ENCODE measurements around the gene KLHL24.

Gene KLHL24

GRCh38 chr3:183697610-183698317 lies 62.3 kb downstream of the KLHL24 start, which contains the start of gene YEATS2:
TSS of gene YEATS2 (plus strand) at chr3:183697797. CDS start at chr3:183715163, 17,366 bp downstream.
- peak; percentile 55 for DNase-seq (ENCODE audit: low read depth)

- peak; percentile 51 for DNase-seq (ENCODE audit: low read depth)
These were observed 62.9 kb downstream of the KLHL24 start for GRCh38 chr3:183698318-183698751.

GRCh38 chr3:183698756-183699155 lies 63.3 kb downstream of the KLHL24 start:
- DNase-seq (ENCODE audit: low read depth), result peak; percentile 58

- no peak for DNase-seq (ENCODE audit: low read depth)
These were observed 64.0 kb downstream of the KLHL24 start for GRCh38 chr3:183699238-183699947.

GRCh38 chr3:183701744-183702143 lies 66.3 kb downstream of the KLHL24 start:
- DNase-seq (ENCODE audit: low read depth), result no peak

- peak; percentile 25 for DNase-seq (ENCODE audit: low read depth)
These were observed 68.5 kb downstream of the KLHL24 start for GRCh38 chr3:183703892-183704291.

GRCh38 chr3:183710231-183710630 lies 74.8 kb downstream of the KLHL24 start:
- no peak for DNase-seq (ENCODE audit: low read depth)

GRCh38 chr3:183711516-183711915 lies 76.1 kb downstream of the KLHL24 start:
- peak; percentile 39 for DNase-seq (ENCODE audit: low read depth)

- DNase-seq (ENCODE audit: low read depth), result no peak
These were observed 79.2 kb downstream of the KLHL24 start for GRCh38 chr3:183714622-183715021.

GRCh38 chr3:183718012-183718411 lies 82.6 kb downstream of the KLHL24 start:
- DNase-seq (ENCODE audit: low read depth), result no peak

GRCh38 chr3:183725387-183725786 lies 90.0 kb downstream of the KLHL24 start:
- no peak for DNase-seq (ENCODE audit: low read depth)

GRCh38 chr3:183728204-183728603 lies 92.8 kb downstream of the KLHL24 start:
- no peak for DNase-seq (ENCODE audit: low read depth)

- DNase-seq (ENCODE audit: low read depth), result no peak
These were observed 94.9 kb downstream of the KLHL24 start for GRCh38 chr3:183730361-183730760.

GRCh38 chr3:183731611-183732010 lies 96.2 kb downstream of the KLHL24 start:
- DNase-seq (ENCODE audit: low read depth), result no peak

- no peak for DNase-seq (ENCODE audit: low read depth)
These were observed 98.1 kb downstream of the KLHL24 start for GRCh38 chr3:183733553-183733952.
